Natural killer cell (primary cell): Measurements from ENCODE around the gene SLC39A3. TPM values are rescaled to one million over a fixed set of nuclear protein-coding genes. Genes with fewer than 3 reads are reported as not detected.

ENCODE experiments used
- ATAC-seq, 3 donors: fragments of 150-1000 bp in 2 of 3; fragments of 200-7000 bp in 1 of 3; cut with Tn5 transposase; 1 replicate in 1 of 3; 2 replicates in 2 of 3; pipeline ENCODE4 v1.10.0; 2021; ENCODE audit warnings: mild to moderate bottlenecking in 2 of 3, moderate library complexity in 2 of 3
- DNase-seq, 2 donors: peaks; one replicate each; pipeline versions ENCODE4 v3.0.0 to v3.0.0-alpha.2; 2013 to 2021; ENCODE audit warnings: mixed read lengths in 1 of 2
- H3K27ac ChIP-seq: one replicate; pipeline ENCODE4 v1.5.1; 2013; ENCODE audit warnings: mild to moderate bottlenecking, low read length
- H3K27me3 ChIP-seq: one replicate; pipeline ENCODE4 v1.6.1; 2013; ENCODE audit warnings: low read length; ENCODE audit not compliant: control insufficient read depth, insufficient read depth
- H3K36me3 ChIP-seq: one replicate; pipeline ENCODE4 v1.6.1; 2013; ENCODE audit warnings: low read length; ENCODE audit not compliant: control insufficient read depth, insufficient read depth
- H3K4me1 ChIP-seq: one replicate; pipeline ENCODE4 v1.6.1; 2013; ENCODE audit warnings: low read length; ENCODE audit not compliant: control insufficient read depth, insufficient read depth
- H3K4me3 ChIP-seq: one replicate; pipeline ENCODE4 v1.5.1; 2013; ENCODE audit warnings: low read length
- H3K9me3 ChIP-seq: one replicate; pipeline ENCODE4 v1.6.1; 2013; ENCODE audit warnings: low read length; ENCODE audit not compliant: control insufficient read depth, insufficient read depth
- H3K27ac Mint-ChIP-seq, 2 donors: one replicate each; pipeline ENCODE4 v1.8.0; 2022; ENCODE audit warnings: mild to moderate bottlenecking in 2 of 2, mixed read lengths in 2 of 2, moderate library complexity in 1 of 2
- H3K27me3 Mint-ChIP-seq, 2 donors: one replicate each; pipeline ENCODE4 v1.8.0; 2022; ENCODE audit warnings: low read depth in 2 of 2, mixed read lengths in 2 of 2
- H3K36me3 Mint-ChIP-seq: one replicate; pipeline ENCODE4 v1.8.0; 2022; ENCODE audit warnings: mixed read lengths
- H3K4me1 Mint-ChIP-seq, 2 donors: one replicate each; pipeline ENCODE4 v1.8.0; 2022; ENCODE audit warnings: mixed read lengths in 2 of 2
- H3K4me3 Mint-ChIP-seq: one replicate; pipeline ENCODE4 v1.8.0; 2022; ENCODE audit warnings: mild to moderate bottlenecking, moderate library complexity, mixed read lengths
- H3K9me3 Mint-ChIP-seq, 2 donors: one replicate each; pipeline ENCODE4 v1.8.0; 2022; ENCODE audit warnings: mixed read lengths in 2 of 2
- CTCF ChIP-seq: fragments of 200-600 bp; IDR thresholded peaks from one replicate; pipeline ENCODE4 v1.8.0; 2022; ENCODE audit warnings: antibody characterized with exemption
- WGBS: methylation state at CpG from one replicate; pipeline ENCODE4 v1.1.7; 2013; ENCODE audit warnings: missing lambda C conversion rate; ENCODE audit not compliant: insufficient coverage; 5-methylcytosine and 5-hydroxymethylcytosine counted together
- intact Hi-C: fragments of 100-400 bp; cut with micrococcal nuclease; formaldehyde crosslinking; loops from one replicate; pipeline ENCODE4 v1.14.2; 2022
- total RNA-seq, 4 donors: library from RNA; stranded (reverse); fragments of 120-200 nt in 1 of 4; gene quantifications; one replicate each; pipeline versions ENCODE4 v1.2.3 to v1.2.4, GENCODE V29; 2013 to 2022

The SLC39A3 gene
- total RNA-seq, 3 donors from 2014 or later (not counting 1 experiment from before 2014, with no cell fraction given), result 14.8 to 29.4 (median 19.6) TPM

DNA sequence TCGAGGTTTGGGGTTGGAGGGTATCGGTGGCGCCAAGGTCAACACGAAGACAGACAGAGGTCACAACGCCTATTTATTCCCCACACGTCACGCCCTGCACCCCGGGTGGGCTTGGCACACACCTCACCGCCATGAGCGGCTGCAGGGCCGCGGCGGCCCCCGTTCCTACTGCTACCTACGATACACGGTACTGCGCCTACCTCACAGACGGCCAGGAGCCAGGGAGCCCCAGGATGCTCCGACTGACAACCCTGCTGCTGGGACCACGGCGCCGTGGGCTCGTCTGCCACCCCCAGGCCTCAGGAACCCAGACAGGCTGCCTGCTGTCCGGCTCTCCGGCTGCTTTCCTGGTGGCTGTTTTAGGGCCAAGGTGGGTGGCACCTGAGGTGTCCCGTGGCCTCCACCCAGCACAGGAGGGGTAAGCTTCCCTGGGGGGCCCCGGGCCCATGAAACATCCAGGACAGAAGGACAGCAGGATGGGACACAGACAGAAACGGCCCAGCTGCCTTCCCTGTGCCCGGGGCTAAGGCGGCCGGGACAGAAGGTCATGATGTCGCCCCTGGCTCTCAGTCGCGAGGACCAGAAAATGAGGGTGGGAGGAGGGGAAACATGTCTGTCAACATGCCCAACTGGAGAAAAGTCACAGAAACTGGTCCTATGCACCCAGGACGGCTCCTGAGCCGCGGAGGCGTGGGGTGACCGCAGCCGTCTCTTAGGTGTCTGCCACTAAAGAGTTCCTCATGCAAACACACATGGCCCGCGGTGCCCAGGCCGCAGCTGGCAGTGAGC, 15.0 kb upstream of the SLC39A3 start:
- Mint-ChIP-seq H3K4me3 (no peak overlapping the region), H3K27ac (no peak overlapping the region), H3K27me3 (no peaks in the 10 kb centered on the region), H3K36me3 (no peaks in the 10 kb centered on the region), H3K9me3 (no peaks in the 10 kb centered on the region), H3K4me1 (no peaks in the 10 kb centered on the region)
- Histone ChIP-seq H3K27ac (no peak overlapping the region), H3K4me3 (no peak overlapping the region), H3K27me3 (no peaks in the 10 kb centered on the region), H3K4me1 (no peaks in the 10 kb centered on the region), H3K9me3 (no peaks in the 10 kb centered on the region), H3K36me3 (peaks cover 27% of the 10 kb centered on the region)
- no peak for TF ChIP-seq CTCF
- ATAC-seq (no peak), DNase-seq (no peak)
- 97% methylated on average over 43 of the region's 43 CpGs for WGBS
- intact Hi-C loops, result no loop called here

DNA sequence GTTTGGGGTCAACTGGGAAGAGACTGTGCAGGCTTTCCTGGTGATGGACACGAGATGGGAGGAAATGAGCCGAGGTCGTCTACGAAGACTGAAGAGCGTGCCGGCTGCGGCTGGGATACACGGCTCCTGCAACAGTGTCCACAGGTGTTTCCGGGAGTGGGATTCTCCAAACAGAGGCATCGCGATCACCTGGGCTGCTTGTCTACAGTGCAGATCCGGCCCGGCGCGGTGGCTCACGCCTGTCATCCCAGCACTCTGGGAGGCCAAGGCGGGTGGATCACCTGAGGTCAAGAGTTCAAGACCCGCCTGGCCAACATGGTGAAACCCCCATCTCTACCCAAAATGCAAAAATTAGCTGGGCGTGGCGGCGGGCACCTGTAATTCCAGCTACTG, 11.6 kb upstream of the SLC39A3 start:
- Histone ChIP-seq H3K4me3 (no peak overlapping the region), H3K36me3 (peaks cover 19% of the 10 kb centered on the region), H3K27me3 (no peaks in the 10 kb centered on the region), H3K4me1 (peaks cover 7% of the 10 kb centered on the region), H3K9me3 (no peaks in the 10 kb centered on the region), H3K27ac (no peak overlapping the region)
- WGBS, result 95% methylated on average over 21 of the region's 21 CpGs
- no peak overlapping the region for H3K27ac Mint-ChIP-seq
- no peak for TF ChIP-seq CTCF
- ATAC-seq (no peak), DNase-seq (no peak)
- no peaks in the 10 kb centered on the region for H3K9me3 Mint-ChIP-seq
- H3K27me3 Mint-ChIP-seq, result peaks cover 0 to 2% of the 10 kb centered on the region in 2 donors
- no peaks in the 10 kb centered on the region for H3K4me1 Mint-ChIP-seq
- H3K4me3 Mint-ChIP-seq, result no peak overlapping the region
- intact Hi-C loops, result no loop called here
- H3K36me3 Mint-ChIP-seq, result no peaks in the 10 kb centered on the region

DNA sequence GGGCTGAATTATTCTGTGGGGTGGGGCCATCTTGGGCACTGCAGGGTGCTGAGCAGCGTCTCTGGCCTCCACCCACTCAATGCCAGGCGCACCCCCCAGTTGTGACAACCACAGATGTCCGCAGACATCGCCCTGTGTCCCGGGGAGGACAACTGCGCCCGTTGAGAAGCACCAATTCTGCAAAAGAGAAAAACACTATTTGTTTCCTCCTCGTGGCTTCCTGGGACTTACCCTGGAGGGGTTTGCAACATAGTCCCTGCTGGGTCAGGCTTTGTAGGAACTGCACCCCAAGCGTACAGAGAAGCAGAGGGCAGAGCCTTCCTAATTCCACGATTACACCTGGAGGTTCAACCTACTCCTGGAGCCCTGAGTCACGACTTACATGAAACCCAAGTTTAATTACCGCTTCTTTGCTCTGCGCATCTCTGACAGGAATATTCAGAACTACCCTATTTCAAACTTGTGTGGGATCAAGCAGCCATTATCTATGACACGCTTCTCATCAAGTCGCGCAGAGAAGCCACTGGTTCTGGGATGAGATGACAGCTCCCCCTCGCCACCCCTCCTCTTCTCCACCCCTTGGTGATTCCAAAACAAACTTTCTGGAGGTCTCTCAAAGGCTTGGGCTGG, 11.1 kb upstream of the SLC39A3 start:
- H3K27ac ChIP-seq, result no peak overlapping the region
- 73% methylated on average over 16 of the region's 17 CpGs for WGBS
- Mint-ChIP-seq H3K4me1 (no peaks in the 10 kb centered on the region), H3K27me3 (peaks cover 0 to 2% of the 10 kb centered on the region in 2 donors), H3K4me3 (no peak overlapping the region), H3K27ac (no peak overlapping the region), H3K9me3 (no peaks in the 10 kb centered on the region), H3K36me3 (no peaks in the 10 kb centered on the region)
- ATAC-seq, result no peak
- H3K4me3 ChIP-seq, result no peak overlapping the region
- H3K27me3 ChIP-seq, result no peaks in the 10 kb centered on the region
- intact Hi-C loops, result no loop called here
- H3K36me3 ChIP-seq, result peaks cover 18% of the 10 kb centered on the region
- peaks cover 7% of the 10 kb centered on the region for H3K4me1 ChIP-seq
- H3K9me3 ChIP-seq, result no peaks in the 10 kb centered on the region
- no peak for TF ChIP-seq CTCF
- DNase-seq, result no peak
